Measurements from ENCODE around the gene GPBAR1. TPM values are rescaled to one million over a fixed set of nuclear protein-coding genes. Genes with fewer than 3 reads are reported as not detected.

GPBAR1 gene
- total RNA-seq, 1 donor from 2014 or later: 0.41 TPM

DNA sequence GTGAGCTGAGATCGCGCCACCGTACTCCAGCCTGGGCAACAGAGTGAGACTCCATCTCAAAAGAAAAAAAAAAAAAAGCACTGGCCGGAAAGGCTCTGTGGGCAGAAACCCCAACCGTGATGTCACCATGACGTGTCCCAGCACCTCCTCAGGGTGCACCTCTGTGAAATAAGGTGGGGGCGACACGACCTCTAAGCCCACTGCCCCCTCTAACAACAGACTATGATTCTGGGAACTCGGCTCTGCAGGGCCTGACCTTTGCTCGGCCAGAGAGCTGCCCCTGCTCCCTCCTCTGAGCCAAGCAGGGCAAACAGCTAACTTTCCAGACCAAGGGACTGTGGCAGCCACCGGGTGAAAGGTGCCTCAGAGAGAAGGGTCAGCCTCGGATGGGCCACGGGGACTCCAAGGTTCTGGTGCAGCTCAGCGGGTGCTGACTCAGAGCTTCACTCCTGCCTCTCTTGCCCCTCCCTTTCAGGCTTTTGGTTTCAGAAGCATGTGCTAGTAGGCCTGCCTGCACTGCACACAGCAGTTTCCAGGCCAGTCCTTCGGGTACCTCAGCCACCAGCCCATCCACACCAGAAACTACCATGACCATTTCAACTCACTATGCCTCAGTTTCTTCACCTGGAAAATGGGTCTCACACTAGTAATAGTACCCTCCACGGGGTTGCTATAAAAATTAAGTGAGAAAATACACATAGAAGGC is 23.4 kb downstream of the GPBAR1 start:
- H3K36me3 Mint-ChIP-seq (ENCODE audit: low read depth): peaks cover 48% of the 10 kb centered on the region
- no peaks in the 10 kb centered on the region for H3K27me3 Mint-ChIP-seq (ENCODE audit: low read depth)
- DNase-seq (ENCODE audit: low spot score): peak; percentile 54
- H3K9me3 Mint-ChIP-seq: no peaks in the 10 kb centered on the region
- H3K4me3 Mint-ChIP-seq (ENCODE audit: low read depth): peak overlapping the region; percentile 30
- intact Hi-C loops (cut with micrococcal nuclease): loop anchor here (10.0 kb wide), 2 partner anchors 371 to 611 kb away; partner anchors contain the start of genes BCS1L and ZNF142
- peak overlapping the region; percentile 98 for H3K27ac Mint-ChIP-seq
- H3K4me1 Mint-ChIP-seq (ENCODE audit: low read depth): peaks cover 48% of the 10 kb centered on the region

DNA sequence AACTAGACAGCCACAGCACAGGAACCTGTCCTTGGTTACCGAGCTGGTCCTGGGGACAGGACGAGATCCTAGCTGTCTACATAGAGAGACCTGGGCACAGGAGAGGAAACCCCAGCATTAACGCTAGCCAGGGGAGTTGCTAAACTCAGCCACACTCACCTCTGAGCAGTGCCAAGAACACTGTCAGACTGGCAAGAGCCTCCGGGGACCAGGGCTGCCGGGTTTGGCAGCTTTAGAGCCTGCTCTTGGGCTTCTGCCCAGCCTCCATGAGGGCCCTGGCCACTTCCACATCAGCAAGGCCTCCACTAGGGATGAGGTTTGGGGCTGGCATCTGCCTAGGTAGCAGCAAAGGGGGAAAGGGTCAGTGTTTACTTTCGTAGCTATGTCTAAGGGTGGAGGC is 24.8 kb downstream of the GPBAR1 start:
- Mint-ChIP-seq H3K9me3 (no peaks in the 10 kb centered on the region), H3K27me3 (ENCODE audit: low read depth) (no peaks in the 10 kb centered on the region), H3K4me3 (ENCODE audit: low read depth) (peak overlapping the region; percentile 85), H3K4me1 (ENCODE audit: low read depth) (peaks cover 60% of the 10 kb centered on the region), H3K27ac (peak overlapping the region; percentile 98), H3K36me3 (ENCODE audit: low read depth) (peaks cover 46% of the 10 kb centered on the region)
- no peak for DNase-seq (ENCODE audit: low spot score)
- intact Hi-C loops (cut with micrococcal nuclease): loop anchor here (1.0 to 10.0 kb wide), 6 partner anchors 15 to 609 kb away; partner anchors contain the start of genes AAMP, BCS1L, CNOT9 and PNKD

- H3K9me3 Mint-ChIP-seq: no peaks in the 10 kb centered on the region
- peaks cover 40% of the 10 kb centered on the region for H3K36me3 Mint-ChIP-seq (ENCODE audit: low read depth)
- peak overlapping the region; percentile 98 for H3K27ac Mint-ChIP-seq
- peak overlapping the region; percentile 85 for H3K4me3 Mint-ChIP-seq (ENCODE audit: low read depth)
- peak; percentile 82 for DNase-seq (ENCODE audit: low spot score)
- no peaks in the 10 kb centered on the region for H3K27me3 Mint-ChIP-seq (ENCODE audit: low read depth)
- H3K4me1 Mint-ChIP-seq (ENCODE audit: low read depth): peaks cover 69% of the 10 kb centered on the region
- intact Hi-C loops (cut with micrococcal nuclease): loop anchor here (1.0 to 10.0 kb wide), 7 partner anchors 17 to 608 kb away; partner anchors contain the start of genes AAMP, BCS1L, CNOT9 and PNKD
Observed at GRCh38 chr2:218286570-218287459, 26.0 kb downstream of the GPBAR1 start.

GRCh38 chr2:218289639-218290315 is 29.0 kb downstream of the GPBAR1 start:
- H3K27ac Mint-ChIP-seq: peak overlapping the region; percentile 93
- DNase-seq (ENCODE audit: low spot score): no peak
- H3K9me3 Mint-ChIP-seq: no peaks in the 10 kb centered on the region
- peak overlapping the region; percentile 87 for H3K4me3 Mint-ChIP-seq (ENCODE audit: low read depth)
- H3K4me1 Mint-ChIP-seq (ENCODE audit: low read depth): peaks cover 69% of the 10 kb centered on the region
- peaks cover 29% of the 10 kb centered on the region for H3K36me3 Mint-ChIP-seq (ENCODE audit: low read depth)
- no peaks in the 10 kb centered on the region for H3K27me3 Mint-ChIP-seq (ENCODE audit: low read depth)
- intact Hi-C loops (cut with micrococcal nuclease): loop anchor here (1.0 to 10.0 kb wide), 4 partner anchors 12 to 605 kb away; partner anchors contain the start of genes BCS1L and ZNF142

GRCh38 chr2:218290316-218291261 is 29.8 kb downstream of the GPBAR1 start:
- peak; percentile 42 for DNase-seq (ENCODE audit: low spot score)
- H3K36me3 Mint-ChIP-seq (ENCODE audit: low read depth): peaks cover 23% of the 10 kb centered on the region
- H3K27ac Mint-ChIP-seq: peak overlapping the region; percentile 93
- H3K4me1 Mint-ChIP-seq (ENCODE audit: low read depth): peaks cover 65% of the 10 kb centered on the region
- peak overlapping the region; percentile 87 for H3K4me3 Mint-ChIP-seq (ENCODE audit: low read depth)
- H3K9me3 Mint-ChIP-seq: no peaks in the 10 kb centered on the region
- intact Hi-C loops (cut with micrococcal nuclease): loop anchor here (1.0 to 5.0 kb wide), 2 partner anchors 11 to 77 kb away; no protein-coding TSS in a partner anchor
- no peaks in the 10 kb centered on the region for H3K27me3 Mint-ChIP-seq (ENCODE audit: low read depth)

- intact Hi-C loops (cut with micrococcal nuclease): loop anchor here (5.0 kb wide), 1 partner anchor 76 kb away; no protein-coding TSS in a partner anchor
- Mint-ChIP-seq H3K4me3 (ENCODE audit: low read depth) (peak overlapping the region; percentile 87), H3K27ac (peak overlapping the region; percentile 93), H3K4me1 (ENCODE audit: low read depth) (peaks cover 58% of the 10 kb centered on the region), H3K36me3 (ENCODE audit: low read depth) (peaks cover 20% of the 10 kb centered on the region), H3K9me3 (no peaks in the 10 kb centered on the region), H3K27me3 (ENCODE audit: low read depth) (no peaks in the 10 kb centered on the region)
- DNase-seq (ENCODE audit: low spot score): no peak
Observed at GRCh38 chr2:218291318-218292047, 30.7 kb downstream of the GPBAR1 start.

GRCh38 chr2:218292048-218293014 is 31.5 kb downstream of the GPBAR1 start, which contains the start of gene TMBIM1:
TMBIM1 (minus strand) TSS chr2:218292503; CDS start chr2:218282141, 10,362 bp downstream.
- peaks cover 50% of the 10 kb centered on the region for H3K4me1 Mint-ChIP-seq (ENCODE audit: low read depth)
- peak; percentile 76 for DNase-seq (ENCODE audit: low spot score)
- H3K36me3 Mint-ChIP-seq (ENCODE audit: low read depth): peaks cover 17% of the 10 kb centered on the region
- peak within 1 kb of the TSS; percentile 93 for H3K27ac Mint-ChIP-seq
- intact Hi-C loops (cut with micrococcal nuclease): loop anchor here (5.0 kb wide), 1 partner anchor 75 kb away; no protein-coding TSS in a partner anchor
- H3K4me3 Mint-ChIP-seq (ENCODE audit: low read depth): peak within 1 kb of the TSS; percentile 87
- no peaks in the 10 kb centered on the region for H3K9me3 Mint-ChIP-seq
- no peaks in the 10 kb centered on the region for H3K27me3 Mint-ChIP-seq (ENCODE audit: low read depth)

DNA sequence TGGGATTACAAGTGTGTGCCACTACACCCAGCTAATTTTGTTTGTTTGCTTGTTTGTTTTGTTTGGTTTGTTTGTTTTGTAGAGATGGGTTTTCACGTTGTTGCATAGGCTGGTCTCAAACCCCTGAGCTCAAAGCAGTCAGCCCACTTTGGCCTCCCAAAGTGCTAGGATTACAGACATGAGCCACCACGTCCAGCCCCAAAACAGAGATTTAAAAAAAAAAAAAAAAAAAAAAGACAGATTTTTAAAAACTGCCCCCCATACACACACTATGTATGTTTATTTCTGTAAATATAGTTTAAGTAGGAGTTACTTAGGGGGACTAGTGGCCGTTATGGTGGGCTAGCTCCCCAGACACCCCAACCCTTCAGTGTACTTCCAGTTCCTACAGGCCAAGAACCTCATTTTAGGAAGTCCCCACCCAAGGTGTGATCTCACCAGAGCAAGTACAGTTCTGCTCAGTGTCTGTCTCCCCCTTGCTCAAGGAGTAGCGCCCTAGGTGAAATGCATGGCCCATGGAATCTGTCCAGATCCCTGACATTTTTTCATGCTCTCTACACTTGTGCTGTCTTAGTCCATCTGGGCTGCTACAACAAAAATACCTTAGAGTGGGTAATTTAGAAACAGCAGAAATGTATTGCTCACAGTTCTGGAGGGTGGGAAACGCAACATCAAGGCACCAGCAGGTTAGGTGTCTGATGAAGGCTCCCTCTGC is 33.1 kb downstream of the GPBAR1 start:
- intact Hi-C loops (cut with micrococcal nuclease): loop anchor here (5.0 kb wide), 1 partner anchor 73 kb away; no protein-coding TSS in a partner anchor
- Mint-ChIP-seq H3K27ac (no peak overlapping the region), H3K4me1 (ENCODE audit: low read depth) (peaks cover 40% of the 10 kb centered on the region)

DNA sequence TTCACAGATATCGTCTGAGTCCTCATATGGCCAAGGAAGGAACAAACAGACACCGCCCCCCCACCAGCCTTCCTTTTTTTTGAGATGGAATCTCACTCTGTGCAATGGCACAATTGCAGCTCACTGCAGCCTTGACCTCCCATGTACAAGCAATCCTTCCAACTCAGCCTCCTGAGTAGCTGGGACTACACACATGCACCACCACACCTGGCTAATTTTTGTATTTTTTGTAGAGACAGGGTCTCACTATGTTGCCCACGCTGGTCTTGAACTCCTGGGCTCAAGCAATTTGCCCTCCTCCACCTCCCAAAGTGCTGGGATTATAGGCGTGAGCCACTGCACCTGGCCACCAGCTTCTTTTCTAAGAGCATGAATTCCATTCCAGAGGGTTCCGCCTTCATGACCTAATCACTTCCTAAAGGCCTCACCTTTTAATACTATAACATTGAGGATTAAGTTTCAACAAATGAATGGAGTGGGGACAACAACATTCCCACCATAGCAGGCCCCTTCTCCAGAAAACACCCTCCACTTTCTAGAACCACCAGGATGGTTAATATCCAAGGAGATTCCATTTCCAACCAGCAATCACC is 33.7 kb downstream of the GPBAR1 start:
- H3K36me3 Mint-ChIP-seq (ENCODE audit: low read depth): peaks cover 9% of the 10 kb centered on the region
- no peak overlapping the region for H3K4me3 Mint-ChIP-seq (ENCODE audit: low read depth)
- no peaks in the 10 kb centered on the region for H3K27me3 Mint-ChIP-seq (ENCODE audit: low read depth)
- H3K4me1 Mint-ChIP-seq (ENCODE audit: low read depth): peaks cover 35% of the 10 kb centered on the region
- no peaks in the 10 kb centered on the region for H3K9me3 Mint-ChIP-seq
- DNase-seq (ENCODE audit: low spot score): no peak
- no peak overlapping the region for H3K27ac Mint-ChIP-seq
- intact Hi-C loops (cut with micrococcal nuclease): loop anchor here (5.0 kb wide), 1 partner anchor 73 kb away; no protein-coding TSS in a partner anchor

More for the DNA sequence above, 33.1 kb downstream of the GPBAR1 start:
- Mint-ChIP-seq H3K36me3 (ENCODE audit: low read depth) (peaks cover 12% of the 10 kb centered on the region), H3K4me3 (ENCODE audit: low read depth) (peak overlapping the region; percentile 37), H3K27me3 (ENCODE audit: low read depth) (no peaks in the 10 kb centered on the region), H3K9me3 (no peaks in the 10 kb centered on the region)
- no peak for DNase-seq (ENCODE audit: low spot score)

All from activated T-helper 2 cell treated with anti-CD3 and anti-CD28 coated beads, Interferon-gamma antibody, Interleukin-2, Interleukin-4, amounts not matched to agents 10 μg/mL and 5 μg/mL and 100 μg/mL, durations not matched to agents 14 hours and 24 hours and 36 hours (primary cell).